Measurements from ENCODE around the gene DOK4.

The DOK4 gene

DNA sequence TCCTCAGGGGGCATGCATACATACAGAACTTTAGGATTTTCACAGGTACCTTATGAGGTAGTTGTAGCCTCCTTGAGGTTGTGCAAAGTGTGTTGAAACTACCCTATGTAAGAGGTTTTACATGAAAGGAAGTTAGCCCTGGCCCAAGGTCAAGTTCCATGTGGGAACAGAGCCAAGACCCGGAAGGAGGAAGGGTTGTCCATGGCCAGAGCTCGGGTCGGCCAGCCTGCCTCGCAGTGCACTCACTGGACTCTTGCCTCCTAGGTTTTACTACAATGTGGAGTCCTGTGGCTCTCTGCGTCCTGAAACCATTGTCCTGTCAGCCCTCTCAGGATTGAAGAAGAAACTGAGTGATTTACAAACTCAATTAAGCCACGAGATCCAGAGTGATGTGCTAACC lies 15.6 kb downstream of the DOK4 start:
- H3K9ac ChIP-seq (ENCODE audit: low read depth, low read length), result no peak overlapping the region
- no peak overlapping the region for H3K4me3 ChIP-seq (ENCODE audit: low read depth, low read length)
- H3K4me1 ChIP-seq (ENCODE audit: control insufficient read depth, insufficient read depth, low read length), result peaks cover 22% of the 10 kb centered on the region
- H3K9me3 ChIP-seq (ENCODE audit: control insufficient read depth, insufficient read depth, low read length), result no peaks in the 10 kb centered on the region
- peaks cover 35% of the 10 kb centered on the region for H3K36me3 ChIP-seq (ENCODE audit: control insufficient read depth, insufficient read depth, low read length)
- H3K27me3 ChIP-seq (ENCODE audit: control insufficient read depth, insufficient read depth, low read length), result no peaks in the 10 kb centered on the region

DNA sequence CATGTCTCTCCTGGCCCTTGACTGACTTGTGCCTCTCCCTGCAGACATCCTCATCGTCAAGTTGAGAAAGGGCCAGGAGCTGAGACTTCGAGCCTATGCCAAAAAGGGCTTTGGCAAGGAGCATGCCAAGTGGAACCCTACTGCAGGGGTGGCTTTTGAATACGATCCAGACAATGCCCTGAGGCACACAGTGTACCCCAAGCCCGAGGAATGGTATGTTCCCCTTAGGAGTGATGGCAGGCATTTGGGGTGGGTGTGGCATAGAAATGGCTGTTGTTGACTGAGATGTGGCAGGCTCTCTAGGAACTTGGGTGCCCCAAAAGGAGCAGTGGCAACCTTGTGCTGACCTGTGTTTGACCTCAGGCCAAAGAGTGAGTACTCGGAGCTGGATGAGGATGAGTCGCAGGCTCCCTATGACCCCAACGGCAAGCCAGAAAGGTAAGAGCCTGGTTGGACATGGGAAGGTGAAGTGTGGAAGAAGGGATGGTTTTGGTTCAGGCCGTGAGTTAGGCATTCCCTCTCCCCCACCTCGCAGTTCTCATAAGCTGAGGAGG lies 16.3 kb downstream of the DOK4 start:
- H3K9ac ChIP-seq (ENCODE audit: low read depth, low read length), result no peak overlapping the region
- no peaks in the 10 kb centered on the region for H3K27me3 ChIP-seq (ENCODE audit: control insufficient read depth, insufficient read depth, low read length)
- H3K36me3 ChIP-seq (ENCODE audit: control insufficient read depth, insufficient read depth, low read length), result peaks cover 35% of the 10 kb centered on the region
- peaks cover 20% of the 10 kb centered on the region for H3K4me1 ChIP-seq (ENCODE audit: control insufficient read depth, insufficient read depth, low read length)
- H3K4me3 ChIP-seq (ENCODE audit: low read depth, low read length), result no peak overlapping the region
- no peaks in the 10 kb centered on the region for H3K9me3 ChIP-seq (ENCODE audit: control insufficient read depth, insufficient read depth, low read length)

DNA sequence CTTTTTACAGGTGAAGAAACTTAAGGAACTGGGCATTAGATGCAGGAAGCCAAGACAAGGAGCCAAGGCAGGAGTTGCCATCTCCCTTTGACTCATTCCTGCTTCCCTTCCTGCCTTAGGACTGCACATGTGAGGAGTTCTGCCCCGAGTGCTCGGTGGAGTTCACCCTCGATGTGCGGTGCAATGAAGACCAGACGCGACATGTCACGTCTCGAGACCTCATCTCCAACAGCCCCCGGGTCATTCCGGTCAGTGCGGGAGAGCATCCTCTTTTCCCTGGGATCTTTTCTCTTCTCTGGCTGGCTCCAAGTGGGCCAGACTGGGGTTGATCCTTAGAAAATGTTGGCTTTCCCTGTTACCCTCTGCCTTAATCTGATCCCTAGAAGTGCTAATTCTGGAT lies 17.2 kb downstream of the DOK4 start:
- no peak overlapping the region for H3K9ac ChIP-seq (ENCODE audit: low read depth, low read length)
- H3K36me3 ChIP-seq (ENCODE audit: control insufficient read depth, insufficient read depth, low read length), result peaks cover 35% of the 10 kb centered on the region
- H3K4me3 ChIP-seq (ENCODE audit: low read depth, low read length), result no peak overlapping the region
- peaks cover 20% of the 10 kb centered on the region for H3K4me1 ChIP-seq (ENCODE audit: control insufficient read depth, insufficient read depth, low read length)
- H3K9me3 ChIP-seq (ENCODE audit: control insufficient read depth, insufficient read depth, low read length), result no peaks in the 10 kb centered on the region
- no peaks in the 10 kb centered on the region for H3K27me3 ChIP-seq (ENCODE audit: control insufficient read depth, insufficient read depth, low read length)

DNA sequence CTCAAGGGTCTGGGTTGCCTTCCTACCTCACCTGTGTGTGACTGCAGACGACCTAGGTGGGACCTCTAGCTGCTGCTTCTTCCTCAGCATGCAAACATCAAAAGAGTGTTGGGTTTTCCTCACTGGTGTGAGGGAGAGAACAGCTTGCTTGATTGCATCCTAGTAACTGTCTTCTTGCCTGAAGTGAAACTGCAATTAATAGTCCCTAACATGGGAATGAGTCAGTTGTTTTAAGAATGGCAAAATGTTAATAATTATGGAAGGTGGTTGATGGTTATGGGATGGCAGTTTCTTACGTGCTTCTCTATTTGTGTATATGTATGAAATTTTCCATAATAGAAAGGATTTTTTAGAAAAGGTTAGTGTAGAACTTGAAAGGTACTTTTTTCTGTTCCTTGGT lies 17.9 kb downstream of the DOK4 start:
- Histone ChIP-seq H3K4me3 (ENCODE audit: low read depth, low read length) (no peak overlapping the region), H3K27me3 (ENCODE audit: control insufficient read depth, insufficient read depth, low read length) (no peaks in the 10 kb centered on the region), H3K36me3 (ENCODE audit: control insufficient read depth, insufficient read depth, low read length) (peaks cover 33% of the 10 kb centered on the region), H3K9me3 (ENCODE audit: control insufficient read depth, insufficient read depth, low read length) (no peaks in the 10 kb centered on the region), H3K9ac (ENCODE audit: low read depth, low read length) (no peak overlapping the region), H3K4me1 (ENCODE audit: control insufficient read depth, insufficient read depth, low read length) (peaks cover 19% of the 10 kb centered on the region)

DNA sequence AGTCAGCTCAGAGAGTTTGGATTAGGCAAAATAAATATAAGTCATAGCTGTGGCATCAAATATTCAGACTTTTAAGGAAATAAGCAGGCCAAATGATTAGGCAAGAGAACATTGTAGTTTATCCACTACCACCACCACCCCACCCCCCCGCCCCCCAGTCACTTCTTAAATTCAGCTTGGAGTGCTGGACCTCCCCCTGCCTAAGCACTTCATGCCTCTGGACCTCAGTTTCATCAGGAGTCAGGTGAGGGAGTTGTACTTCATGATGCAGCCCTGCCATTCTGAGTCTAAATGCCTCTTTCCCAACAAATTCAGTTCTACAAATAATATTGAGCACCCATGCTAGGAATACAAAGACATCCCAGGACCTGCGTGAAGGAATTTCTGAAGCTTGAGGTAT lies 21.8 kb downstream of the DOK4 start:
- Histone ChIP-seq H3K9me3 (ENCODE audit: control insufficient read depth, insufficient read depth, low read length) (no peaks in the 10 kb centered on the region), H3K36me3 (ENCODE audit: control insufficient read depth, insufficient read depth, low read length) (peaks cover 21% of the 10 kb centered on the region), H3K27me3 (ENCODE audit: control insufficient read depth, insufficient read depth, low read length) (no peaks in the 10 kb centered on the region), H3K4me1 (ENCODE audit: control insufficient read depth, insufficient read depth, low read length) (no peaks in the 10 kb centered on the region), H3K9ac (ENCODE audit: low read depth, low read length) (no peak overlapping the region), H3K4me3 (ENCODE audit: low read depth, low read length) (no peak overlapping the region)

DNA sequence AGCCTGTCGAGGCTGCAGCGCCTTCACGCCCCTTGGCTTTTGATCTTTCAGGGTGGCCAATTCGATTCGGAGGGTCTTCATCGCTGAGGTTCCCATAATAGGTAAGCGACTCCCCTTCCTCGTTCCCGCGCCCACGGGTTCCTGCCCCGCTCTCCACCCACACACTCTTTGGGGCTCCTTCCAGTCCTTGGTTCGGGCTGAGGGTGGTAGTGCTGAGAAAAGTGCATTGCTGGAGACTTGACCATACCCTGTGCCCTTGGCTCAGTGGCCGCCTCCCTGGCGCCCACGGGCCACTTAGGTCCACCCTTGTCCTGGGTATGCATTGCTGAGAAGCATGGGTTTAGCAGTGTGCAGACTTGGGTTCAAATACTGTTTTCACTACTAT lies 23.3 kb downstream of the DOK4 start:
- H3K9me3 ChIP-seq (ENCODE audit: control insufficient read depth, insufficient read depth, low read length), result no peaks in the 10 kb centered on the region
- peak overlapping the region; percentile 96 for H3K4me3 ChIP-seq (ENCODE audit: low read depth, low read length)
- no peaks in the 10 kb centered on the region for H3K27me3 ChIP-seq (ENCODE audit: control insufficient read depth, insufficient read depth, low read length)
- H3K9ac ChIP-seq (ENCODE audit: low read depth, low read length), result peak overlapping the region; percentile 85
- H3K36me3 ChIP-seq (ENCODE audit: control insufficient read depth, insufficient read depth, low read length), result peaks cover 14% of the 10 kb centered on the region
- no peaks in the 10 kb centered on the region for H3K4me1 ChIP-seq (ENCODE audit: control insufficient read depth, insufficient read depth, low read length)

DNA sequence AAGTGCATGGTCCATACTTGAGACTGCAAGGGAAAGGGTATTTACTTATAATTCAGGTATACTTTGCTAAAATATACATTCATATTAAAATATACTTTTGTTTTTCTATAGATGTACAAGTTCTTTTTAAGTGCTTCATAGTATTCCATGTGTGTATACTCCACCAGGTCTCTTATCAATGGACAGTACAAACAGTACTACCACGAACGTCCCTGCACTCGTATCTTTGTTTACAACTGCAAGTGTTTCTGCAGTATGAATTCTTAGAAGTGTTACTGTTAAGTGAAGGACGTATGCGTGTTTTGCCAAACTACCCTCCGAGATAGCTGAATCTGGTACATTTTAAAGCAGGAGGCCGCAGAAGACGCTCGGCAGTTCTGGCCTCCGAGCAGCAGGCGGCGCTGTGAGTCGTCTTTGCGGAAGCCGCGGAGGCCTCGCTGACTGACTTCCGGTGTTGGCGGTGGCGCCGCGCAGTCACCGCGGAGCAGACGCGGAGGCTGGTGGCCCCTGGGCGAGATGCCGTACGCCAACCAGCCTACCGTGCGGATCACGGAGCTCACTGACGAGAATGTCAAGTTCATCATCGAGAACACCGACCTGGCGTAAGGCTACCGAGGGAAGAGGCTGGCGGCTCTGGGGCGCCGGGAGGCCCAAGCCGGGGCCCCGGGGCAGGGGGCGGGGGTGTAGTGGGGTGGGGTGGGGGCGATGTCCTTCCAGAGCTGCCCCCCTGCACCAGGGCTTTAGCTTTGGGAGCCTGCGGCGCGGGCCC lies 23.9 kb downstream of the DOK4 start, which contains the start of gene POLR2C:
POLR2C (plus strand) TSS at position 471 of the 769 bp plus-strand sequence; CDS start at position 517, 46 bp downstream.
- H3K4me3 ChIP-seq (ENCODE audit: low read depth, low read length), result peak within 1 kb of the TSS; percentile 96
- no peaks in the 10 kb centered on the region for H3K27me3 ChIP-seq (ENCODE audit: control insufficient read depth, insufficient read depth, low read length)
- no peaks in the 10 kb centered on the region for H3K4me1 ChIP-seq (ENCODE audit: control insufficient read depth, insufficient read depth, low read length)
- no peaks in the 10 kb centered on the region for H3K9me3 ChIP-seq (ENCODE audit: control insufficient read depth, insufficient read depth, low read length)
- H3K36me3 ChIP-seq (ENCODE audit: control insufficient read depth, insufficient read depth, low read length), result peaks cover 14% of the 10 kb centered on the region
- peak within 1 kb of the TSS; percentile 85 for H3K9ac ChIP-seq (ENCODE audit: low read depth, low read length)

DNA sequence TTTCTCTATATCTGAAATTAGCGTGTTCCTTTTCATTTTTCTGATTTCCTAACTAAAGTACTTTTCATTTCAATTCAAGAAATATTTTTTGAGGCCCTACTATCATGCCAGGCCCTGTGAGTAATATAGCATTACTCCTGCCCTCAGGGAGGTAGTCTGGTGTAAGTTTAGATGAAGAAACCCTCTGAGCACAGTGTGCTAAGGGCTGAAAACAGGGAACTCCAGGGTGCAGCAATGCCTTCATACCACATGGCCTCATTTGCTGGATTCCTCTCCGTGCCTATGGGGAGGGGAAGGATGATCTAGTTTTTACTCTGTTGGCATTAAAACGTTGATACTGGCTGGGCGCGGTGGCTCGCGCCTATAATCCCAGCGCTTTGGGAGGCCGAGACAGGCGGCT lies 34.3 kb downstream of the DOK4 start:
- Histone ChIP-seq H3K36me3 (ENCODE audit: control insufficient read depth, insufficient read depth, low read length) (peaks cover 8% of the 10 kb centered on the region), H3K9ac (ENCODE audit: low read depth, low read length) (no peak overlapping the region), H3K27me3 (ENCODE audit: control insufficient read depth, insufficient read depth, low read length) (no peaks in the 10 kb centered on the region), H3K9me3 (ENCODE audit: control insufficient read depth, insufficient read depth, low read length) (no peaks in the 10 kb centered on the region), H3K4me3 (ENCODE audit: low read depth, low read length) (no peak overlapping the region), H3K4me1 (ENCODE audit: control insufficient read depth, insufficient read depth, low read length) (no peaks in the 10 kb centered on the region)

DNA sequence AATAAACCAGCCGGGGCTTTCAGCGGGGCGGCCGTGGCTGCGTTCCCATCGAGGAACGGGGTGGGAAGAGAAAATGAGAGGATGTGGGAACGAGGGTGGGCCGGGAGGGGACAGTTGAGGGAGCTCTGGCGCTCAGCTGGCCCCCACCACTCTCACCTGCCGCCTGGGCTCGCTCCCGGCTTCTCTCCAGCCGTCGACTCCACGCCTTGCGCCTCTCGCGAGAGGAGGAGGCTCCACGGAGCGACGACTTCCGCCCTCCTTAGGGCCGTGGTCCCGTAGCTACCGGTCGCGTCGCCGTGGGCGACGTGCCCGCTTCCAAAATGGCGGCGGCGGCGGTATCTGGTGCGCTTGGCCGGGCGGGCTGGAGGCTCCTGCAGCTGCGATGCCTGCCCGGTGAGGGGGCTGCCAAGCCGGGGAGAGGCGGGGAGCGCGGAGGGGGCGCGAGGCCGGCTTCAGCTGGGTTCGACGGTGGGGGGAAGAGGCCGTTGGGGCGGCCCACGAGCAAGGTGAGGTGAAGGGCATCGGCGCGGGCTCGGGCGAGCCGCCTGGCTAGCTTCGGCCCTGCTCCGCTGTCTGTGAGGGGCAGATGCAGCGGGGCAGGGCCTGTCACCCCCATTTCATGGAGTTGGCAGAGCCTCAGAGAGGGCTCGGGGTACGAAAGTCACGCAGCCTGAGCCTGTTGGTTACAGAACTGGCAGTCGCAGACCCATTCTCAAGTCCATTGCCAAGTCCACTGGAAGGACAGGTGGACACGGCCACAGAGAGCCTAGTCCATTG lies 38.9 kb downstream of the DOK4 start, which contains the start of the genes CIAPIN1 and COQ9:
CIAPIN1 (minus strand) TSS at position 200 of the 777 bp plus-strand sequence. CDS start 6,457 bp downstream, outside the sequence.
COQ9 (plus strand) TSS at position 294 of the 777 bp plus-strand sequence; CDS start at position 321, 27 bp downstream.
- no peaks in the 10 kb centered on the region for H3K36me3 ChIP-seq (ENCODE audit: control insufficient read depth, insufficient read depth, low read length)
- peak within 1 kb of the TSS; percentile 90 for H3K9ac ChIP-seq (ENCODE audit: low read depth, low read length)
- H3K4me1 ChIP-seq (ENCODE audit: control insufficient read depth, insufficient read depth, low read length), result no peaks in the 10 kb centered on the region
- peak within 1 kb of the TSS; percentile 64 for H3K4me3 ChIP-seq (ENCODE audit: low read depth, low read length)
- no peaks in the 10 kb centered on the region for H3K9me3 ChIP-seq (ENCODE audit: control insufficient read depth, insufficient read depth, low read length)
- no peaks in the 10 kb centered on the region for H3K27me3 ChIP-seq (ENCODE audit: control insufficient read depth, insufficient read depth, low read length)

DNA sequence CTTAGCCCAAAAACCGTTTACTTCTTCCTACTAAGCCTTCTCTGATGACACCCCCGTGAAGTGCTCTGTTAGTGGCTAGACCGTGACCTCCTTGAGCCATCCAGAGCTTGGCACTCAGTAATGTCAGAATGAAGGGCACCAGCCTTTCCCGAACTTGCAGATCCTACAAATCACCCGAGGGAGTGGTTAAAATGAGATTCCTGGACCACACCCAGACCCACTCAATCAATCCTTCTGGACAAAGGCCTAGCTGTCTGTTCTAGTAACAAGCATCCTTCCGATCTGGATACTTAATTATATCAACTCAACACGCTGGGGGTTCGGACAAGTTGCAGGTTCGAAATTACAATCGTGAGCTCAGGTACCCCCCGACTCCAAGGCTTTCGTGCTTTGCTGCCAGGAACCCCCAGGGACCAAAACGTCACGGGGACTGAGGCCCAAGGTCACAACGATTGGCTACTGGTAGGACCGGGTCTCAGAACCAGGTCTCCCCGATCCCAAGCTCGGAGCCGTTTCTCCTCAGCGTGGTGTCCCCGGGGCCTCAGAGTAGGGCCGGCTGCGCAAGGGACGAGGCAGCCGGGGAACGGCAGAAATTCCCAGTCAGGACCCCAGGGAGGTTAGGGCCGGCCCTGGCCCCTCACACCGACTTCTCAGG lies 39.6 kb downstream of the DOK4 start:
- H3K9me3 ChIP-seq (ENCODE audit: control insufficient read depth, insufficient read depth, low read length), result no peaks in the 10 kb centered on the region
- no peaks in the 10 kb centered on the region for H3K27me3 ChIP-seq (ENCODE audit: control insufficient read depth, insufficient read depth, low read length)
- peak overlapping the region; percentile 90 for H3K9ac ChIP-seq (ENCODE audit: low read depth, low read length)
- no peaks in the 10 kb centered on the region for H3K4me1 ChIP-seq (ENCODE audit: control insufficient read depth, insufficient read depth, low read length)
- H3K36me3 ChIP-seq (ENCODE audit: control insufficient read depth, insufficient read depth, low read length), result no peaks in the 10 kb centered on the region
- peak overlapping the region; percentile 64 for H3K4me3 ChIP-seq (ENCODE audit: low read depth, low read length)

DNA sequence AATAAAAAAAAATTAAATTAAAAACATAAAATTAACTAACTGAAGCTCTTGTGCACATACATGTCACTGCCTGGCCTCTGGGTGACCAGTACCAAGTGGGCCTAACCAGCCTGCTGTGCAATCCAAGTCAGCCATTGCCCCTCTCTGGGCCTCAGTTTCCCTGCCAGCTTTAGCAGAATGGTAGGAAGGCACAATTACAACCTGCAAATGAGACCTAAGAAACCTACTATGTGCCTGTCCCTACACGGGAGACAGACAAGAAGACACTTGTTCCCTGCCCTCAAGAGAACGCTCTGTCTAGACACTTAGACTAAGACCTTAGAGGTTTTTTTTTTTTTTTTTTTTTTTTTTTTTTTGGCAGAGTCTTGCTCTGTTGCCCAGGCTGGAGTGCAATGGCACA lies 40.8 kb downstream of the DOK4 start:
- Histone ChIP-seq H3K27me3 (ENCODE audit: control insufficient read depth, insufficient read depth, low read length) (no peaks in the 10 kb centered on the region), H3K4me3 (ENCODE audit: low read depth, low read length) (no peak overlapping the region), H3K9ac (ENCODE audit: low read depth, low read length) (no peak overlapping the region), H3K4me1 (ENCODE audit: control insufficient read depth, insufficient read depth, low read length) (no peaks in the 10 kb centered on the region), H3K36me3 (ENCODE audit: control insufficient read depth, insufficient read depth, low read length) (peaks cover 2% of the 10 kb centered on the region), H3K9me3 (ENCODE audit: control insufficient read depth, insufficient read depth, low read length) (no peaks in the 10 kb centered on the region)

All from iPS-15b (cell line).